IMR-90 (cell line): ENCODE results near the gene DPYD. TPM values are rescaled to one million over a fixed set of nuclear protein-coding genes. Genes with fewer than 3 reads are reported as not detected.

ENCODE experiments used
- ATAC-seq: fragments of 200-7000 bp; cut with Tn5 transposase; 2 replicates; pipeline ENCODE4 v1.9.1; 2020; ENCODE audit warnings: low read depth, mild to moderate bottlenecking, moderate library complexity
- BruUV-seq: library from RNA; stranded (reverse); fragments of 400-500 nt; replicated peaks from 2 replicates; lab custom pipeline; 2021; lab: Mats Ljungman, UMichigan
- CTCF ChIA-PET: fragments of 300-600 bp; formaldehyde crosslinking; extraction: SDS; loops from one replicate; lab custom pipeline; 2021; ENCODE audit warnings: antibody characterized with exemption; lab: Yijun Ruan, JAX
- POLR2A ChIA-PET: fragments of 300-600 bp; sonication (Branson Sonifier 250); formaldehyde crosslinking; loops from one replicate; lab custom pipeline; 2022; ENCODE audit warnings: antibody characterized with exemption; ENCODE audit not compliant: unreplicated experiment; lab: Charles Lee
- DNase-seq: peaks from one replicate; pipeline ENCODE4 v3.0.0; 2013
- H2AFZ ChIP-seq: replicated peaks from 2 replicates; pipeline ENCODE3; 2013; ENCODE audit warnings: low read length, mild to moderate bottlenecking; ENCODE audit not compliant: poor library complexity
- H2AK5ac ChIP-seq: 2 replicates; pipeline ENCODE4 v1.6.1; 2013; ENCODE audit warnings: low read depth, low read length, inconsistent platforms
- H2AK9ac ChIP-seq: replicated peaks from 2 replicates; pipeline ENCODE3; 2013; ENCODE audit warnings: mild to moderate bottlenecking, low read depth, low read length, moderate library complexity; ENCODE audit not compliant: poor library complexity
- H2BK120ac ChIP-seq: 2 replicates; pipeline ENCODE4 v1.6.1; 2013; ENCODE audit warnings: low read depth, low read length, inconsistent platforms
- H2BK15ac ChIP-seq: 3 replicates; pipeline ENCODE4 v1.6.1; 2013; ENCODE audit warnings: low read depth, low read length, inconsistent platforms
- H2BK20ac ChIP-seq: 2 replicates; pipeline ENCODE4 v1.6.1; 2013; ENCODE audit warnings: low read depth, mild to moderate bottlenecking, inconsistent platforms, low read length, moderate library complexity
- H2BK5ac ChIP-seq: 2 replicates; pipeline ENCODE4 v1.6.1; 2013; ENCODE audit warnings: mild to moderate bottlenecking, low read depth, low read length, inconsistent platforms; ENCODE audit not compliant: poor library complexity, severe bottlenecking
- H3K14ac ChIP-seq: replicated peaks from 2 replicates; pipeline ENCODE4 v1.6.1; 2013; ENCODE audit warnings: low read depth, low read length, inconsistent platforms
- H3K18ac ChIP-seq: 2 replicates; pipeline ENCODE4 v1.6.1; 2013; ENCODE audit warnings: low read depth, low read length, control low read depth
- H3K23ac ChIP-seq: 2 replicates; pipeline ENCODE4 v1.6.1; 2013; ENCODE audit warnings: low read depth, low read length, inconsistent platforms
- H3K27ac ChIP-seq: 2 replicates; pipeline ENCODE4 v1.5.1; 2013; ENCODE audit warnings: mild to moderate bottlenecking, control low read depth, low read length; ENCODE audit not compliant: insufficient read depth
- H3K27me3 ChIP-seq: 2 replicates; pipeline ENCODE4 v1.6.1; 2013; ENCODE audit warnings: low read length; ENCODE audit not compliant: control insufficient read depth, insufficient read depth
- H3K36me3 ChIP-seq: 2 replicates; pipeline ENCODE4 v1.6.1; 2013; ENCODE audit warnings: low read length, mixed read lengths; ENCODE audit not compliant: control insufficient read depth, insufficient read depth
- H3K4ac ChIP-seq: 2 replicates; pipeline ENCODE4 v1.6.1; 2013; ENCODE audit warnings: low read depth, low read length, inconsistent platforms
- H3K4me1 ChIP-seq: 2 replicates; pipeline ENCODE4 v1.6.1; 2013; ENCODE audit warnings: low read length, mixed read lengths; ENCODE audit not compliant: control insufficient read depth, insufficient read depth
- H3K4me2 ChIP-seq: 2 replicates; pipeline ENCODE4 v1.6.1; 2013; ENCODE audit warnings: low read depth, mild to moderate bottlenecking, control low read depth, low read length, moderate library complexity
- H3K4me3 ChIP-seq: 2 replicates; pipeline ENCODE4 v1.5.1; 2013; ENCODE audit warnings: low read depth, mild to moderate bottlenecking, control low read depth, low read length, moderate library complexity; ENCODE audit not compliant: insufficient read depth
- H3K56ac ChIP-seq: 2 replicates; pipeline ENCODE4 v1.6.1; 2013; ENCODE audit warnings: low read length, inconsistent platforms; ENCODE audit not compliant: insufficient read depth; ENCODE audit errors: extremely low read depth
- H3K79me1 ChIP-seq, 2 experiments: 2 replicates each; pipeline ENCODE4 v1.6.1; 2013; ENCODE audit warnings: low read length in 2 of 2, inconsistent platforms in 1 of 2, low read depth in 1 of 2
- H3K9ac ChIP-seq: 2 replicates; pipeline ENCODE4 v1.6.1; 2013; ENCODE audit warnings: low read depth, low read length, control low read depth
- H3K9me1 ChIP-seq: 2 replicates; pipeline ENCODE4 v1.6.1; 2013; ENCODE audit warnings: low read length, inconsistent platforms; ENCODE audit not compliant: insufficient read depth
- H3K9me3 ChIP-seq: 2 replicates; pipeline ENCODE4 v1.6.1; 2013; ENCODE audit warnings: low read length; ENCODE audit not compliant: control insufficient read depth, insufficient read depth
- H4K20me1 ChIP-seq: 2 replicates; pipeline ENCODE4 v1.6.1; 2013; ENCODE audit warnings: low read length, inconsistent platforms; ENCODE audit not compliant: insufficient read depth
- H4K5ac ChIP-seq: 2 replicates; pipeline ENCODE4 v1.6.1; 2013; ENCODE audit warnings: mild to moderate bottlenecking, low read depth, low read length, control low read depth
- H4K8ac ChIP-seq, 2 experiments: 2 replicates each; pipeline ENCODE4 v1.6.1; 2013; ENCODE audit warnings: low read depth in 2 of 2, low read length in 2 of 2, control low read depth in 1 of 2, inconsistent platforms in 1 of 2
- H4K91ac ChIP-seq: 2 replicates; pipeline ENCODE4 v1.6.1; 2013; ENCODE audit warnings: low read depth, low read length, inconsistent platforms; ENCODE audit not compliant: insufficient read depth
- BHLHE40 ChIP-seq: fragments of 150-350 bp; IDR thresholded peaks from 2 replicates; pipeline ENCODE4 v1.6.1; 2016; ENCODE audit warnings: mild to moderate bottlenecking, low read depth, low read length
- CHD1 ChIP-seq: IDR thresholded peaks from 2 replicates; pipeline ENCODE4 v1.6.1; 2012; ENCODE audit warnings: low read depth, low read length, improper control_type of control experiment
- MAFK ChIP-seq: IDR thresholded peaks from 2 replicates; pipeline ENCODE4 v1.6.1; 2012; ENCODE audit warnings: low read depth, low read length, improper control_type of control experiment
- MAZ ChIP-seq: IDR thresholded peaks from 2 replicates; pipeline ENCODE4 v1.6.1; 2012; ENCODE audit warnings: low read depth, mild to moderate bottlenecking, low read length, improper control_type of control experiment, moderate library complexity, borderline replicate concordance
- MXI1 ChIP-seq: IDR thresholded peaks from 2 replicates; pipeline ENCODE4 v1.6.1; 2012; ENCODE audit warnings: low read depth, mild to moderate bottlenecking, low read length, moderate library complexity, borderline replicate concordance
- NFE2L2 ChIP-seq: fragments of 150-350 bp; IDR thresholded peaks from 2 replicates; pipeline ENCODE4 v1.6.1; 2016; ENCODE audit warnings: low read depth, mild to moderate bottlenecking, low read length
- POLR2A ChIP-seq: IDR thresholded peaks from 2 replicates; pipeline ENCODE4 v1.6.1; 2012; ENCODE audit warnings: mild to moderate bottlenecking, low read depth, low read length
- RAD21 ChIP-seq: IDR thresholded peaks from 2 replicates; pipeline ENCODE4 v1.6.1; 2012; ENCODE audit warnings: low read length, improper control_type of control experiment
- RCOR1 ChIP-seq: IDR thresholded peaks from 2 replicates; pipeline ENCODE4 v1.6.1; 2012; ENCODE audit warnings: mild to moderate bottlenecking, low read length, improper control_type of control experiment; ENCODE audit not compliant: insufficient replicate concordance
- SMC3 ChIP-seq: fragments of 150-350 bp; IDR thresholded peaks from 2 replicates; pipeline ENCODE4 v1.6.1; 2016; ENCODE audit warnings: low read depth, mild to moderate bottlenecking, antibody characterized with exemption, low read length, moderate library complexity
- WGBS, 2 experiments: methylation state at CpG; one replicate each; pipeline versions ENCODE4 v1.1.5 to v1.1.7; 2013; ENCODE audit warnings: missing lambda C conversion rate in 2 of 2; ENCODE audit not compliant: insufficient read length in 1 of 2; ENCODE audit errors: extremely low coverage in 2 of 2; 5-methylcytosine and 5-hydroxymethylcytosine counted together
- dilution Hi-C: fragments of 300-500 bp; cut with HindIII; formaldehyde crosslinking; loops from one replicate; pipeline ENCODE4 v1.14.3; 2018; ENCODE audit warnings: low sequenced_read_pairs; ENCODE audit not compliant: unreplicated experiment
- in situ Hi-C: fragments of 300-500 bp; cut with MboI; formaldehyde crosslinking; loops from 3 replicates; pipeline ENCODE4 v1.14.3; 2019; ENCODE audit warnings: low sequenced_read_pairs, inconsistent platforms, mixed read lengths
- intact Hi-C: fragments of 100-400 bp; cut with micrococcal nuclease; formaldehyde crosslinking; loops from 2 replicates; pipeline ENCODE4 v1.10.0; 2022
- polyA plus RNA-seq, 3 experiments: library from polyadenylated mRNA; depleted of rRNA; stranded (reverse); fragments of >200 nt; gene quantifications; 2 replicates each; pipeline ENCODE4 v1.2.3, GENCODE V29; 2012; ENCODE audit warnings: low replicate concordance in 1 of 3
- total RNA-seq: library from RNA; depleted of rRNA; stranded (reverse); fragments of >200 nt; gene quantifications from 2 replicates; pipeline ENCODE4 v1.2.3, GENCODE V29; 2012
- TF ChIP-seq, protein P1 (sequence below): conservative IDR thresholded peaks from 2 replicates; pipeline ENCODE4 v1.5.1; 2012; ENCODE audit warnings: mild to moderate bottlenecking, low read depth, low read length, improper control_type of control experiment
- TF ChIP-seq, protein P2 (sequence below): fragments of 150-350 bp; IDR thresholded peaks from 2 replicates; pipeline ENCODE4 v1.6.1; 2017; ENCODE audit warnings: mild to moderate bottlenecking, antibody characterized with exemption, low read length, low read depth
- TF ChIP-seq, protein P3 (sequence below): fragments of 150-350 bp; IDR thresholded peaks from 2 replicates; pipeline ENCODE4 v1.6.1; 2016; ENCODE audit warnings: low read depth, mild to moderate bottlenecking, low read length, moderate library complexity, borderline replicate concordance

Gene DPYD
- total and polyA plus RNA-seq, 2 of the 4 experiments (the other 2 are of a cell fraction): 9.3 to 47.3 TPM

DNA sequence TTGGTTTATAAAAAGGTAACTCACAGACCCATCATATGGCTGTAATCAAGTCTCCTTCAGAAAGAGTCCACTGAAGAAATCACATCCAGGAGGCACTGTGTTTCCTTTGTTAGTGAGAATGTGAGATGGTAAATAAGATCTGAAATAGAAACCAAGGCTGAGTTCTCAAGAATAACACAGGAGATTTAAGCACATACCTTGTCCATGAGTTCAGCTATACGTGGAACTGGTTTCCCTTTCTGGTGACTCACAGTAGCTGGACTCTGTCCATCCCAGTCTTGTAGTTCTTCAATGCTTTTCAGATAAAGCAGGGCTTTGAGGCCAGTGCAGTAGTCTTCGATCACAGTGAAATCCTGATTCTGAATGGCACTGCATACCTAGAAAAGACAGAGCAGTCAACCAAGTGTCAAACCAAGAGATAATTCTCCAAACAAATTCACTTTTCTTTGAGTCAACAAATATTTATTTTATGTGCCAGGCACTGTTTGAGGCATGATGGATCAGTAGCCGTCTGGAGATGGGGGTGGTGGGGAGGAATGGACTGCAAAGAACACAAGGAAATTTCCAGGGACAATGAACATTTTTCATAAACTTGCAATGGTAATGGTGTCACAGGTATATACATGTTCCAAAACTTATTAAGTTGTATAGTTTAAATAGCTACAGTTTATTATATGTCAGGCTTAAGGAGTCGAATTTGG is 727.8 kb downstream of the DPYD start:
- peak overlapping the region; percentile 75 for H2BK120ac ChIP-seq
- H3K9me1 ChIP-seq: 0 out of 2 replicates have a peak, but pooled peaks cover 3% of the 10 kb centered on the region
- no peak overlapping the region for H3K56ac ChIP-seq
- H3K14ac ChIP-seq: peak overlapping the region; percentile 55
- H3K4me1 ChIP-seq: peaks cover 2% of the 10 kb centered on the region; the same call in 1 of the 2 replicates
- in situ Hi-C loops (no loop called here), intact Hi-C loops (loop anchor here (5.0 to 10.0 kb wide), 2 partner anchors 192 to 859 kb away; no protein-coding TSS in a partner anchor), dilution Hi-C loops (no loop called here)
- peak overlapping the region; percentile 90 for H2AK5ac ChIP-seq
- peak overlapping the region; percentile 70 for H3K18ac ChIP-seq
- H3K36me3 ChIP-seq: no peaks in the 10 kb centered on the region
- 0 out of 2 replicates have a peak overlapping the region, but pooled peaks have one; percentile 57 for H3K23ac ChIP-seq
- H4K8ac ChIP-seq: 0 out of 4 replicates have a peak overlapping the region, but pooled peaks of 1 of the 2 experiments have one; percentile 14
- peak overlapping the region; percentile 67 for H2BK5ac ChIP-seq
- H2AFZ ChIP-seq: peak overlapping the region; percentile 3
- no peaks in the 10 kb centered on the region for H4K20me1 ChIP-seq
- peak overlapping the region; percentile 44; the same call in 1 of the 2 replicates for H4K91ac ChIP-seq
- ChIA-PET CTCF (interaction anchor here (0.5 to 1.2 kb wide), 3 partner anchors 51 to 242 kb away, joined by 3 to 4 read pairs (median 3); no protein-coding TSS in a partner anchor), POLR2A (no interaction called here)
- no CpG with 5 or more reads among the region's 4 CpGs for WGBS, 2 experiments
- peak overlapping the region; percentile 64; the same call in 1 of the 2 replicates for H3K4ac ChIP-seq
- DNase-seq (peak; percentile 99), ATAC-seq (peak; percentile 95)
- peak overlapping the region; percentile 55; the same call in 1 of the 2 replicates for H3K4me2 ChIP-seq
- no peaks in the 10 kb centered on the region for H3K27me3 ChIP-seq
- peak overlapping the region; percentile 30 for H2AK9ac ChIP-seq
- H3K4me3 ChIP-seq: no peak overlapping the region
- H3K9me3 ChIP-seq: no peaks in the 10 kb centered on the region
- no peak overlapping the region; the same call in 1 of the 2 replicates for H3K9ac ChIP-seq
- H4K5ac ChIP-seq: no peak overlapping the region
- H2BK15ac ChIP-seq: peak overlapping the region; percentile 45; the same call in 1 of the 3 replicates
- peak overlapping the region; percentile 84 for H2BK20ac ChIP-seq
- no peaks in the 10 kb centered on the region for H3K79me1 ChIP-seq
- peak overlapping the region; percentile 43; the same call in 1 of the 2 replicates for H3K27ac ChIP-seq
- no TSS peak for BruUV-seq
- TF ChIP-seq, protein P1, sequence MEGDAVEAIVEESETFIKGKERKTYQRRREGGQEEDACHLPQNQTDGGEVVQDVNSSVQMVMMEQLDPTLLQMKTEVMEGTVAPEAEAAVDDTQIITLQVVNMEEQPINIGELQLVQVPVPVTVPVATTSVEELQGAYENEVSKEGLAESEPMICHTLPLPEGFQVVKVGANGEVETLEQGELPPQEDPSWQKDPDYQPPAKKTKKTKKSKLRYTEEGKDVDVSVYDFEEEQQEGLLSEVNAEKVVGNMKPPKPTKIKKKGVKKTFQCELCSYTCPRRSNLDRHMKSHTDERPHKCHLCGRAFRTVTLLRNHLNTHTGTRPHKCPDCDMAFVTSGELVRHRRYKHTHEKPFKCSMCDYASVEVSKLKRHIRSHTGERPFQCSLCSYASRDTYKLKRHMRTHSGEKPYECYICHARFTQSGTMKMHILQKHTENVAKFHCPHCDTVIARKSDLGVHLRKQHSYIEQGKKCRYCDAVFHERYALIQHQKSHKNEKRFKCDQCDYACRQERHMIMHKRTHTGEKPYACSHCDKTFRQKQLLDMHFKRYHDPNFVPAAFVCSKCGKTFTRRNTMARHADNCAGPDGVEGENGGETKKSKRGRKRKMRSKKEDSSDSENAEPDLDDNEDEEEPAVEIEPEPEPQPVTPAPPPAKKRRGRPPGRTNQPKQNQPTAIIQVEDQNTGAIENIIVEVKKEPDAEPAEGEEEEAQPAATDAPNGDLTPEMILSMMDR: peak; percentile 44
- peak; percentile 12; the same call in 1 of the 2 replicates for TF ChIP-seq SMC3
- TF ChIP-seq, protein P2, sequence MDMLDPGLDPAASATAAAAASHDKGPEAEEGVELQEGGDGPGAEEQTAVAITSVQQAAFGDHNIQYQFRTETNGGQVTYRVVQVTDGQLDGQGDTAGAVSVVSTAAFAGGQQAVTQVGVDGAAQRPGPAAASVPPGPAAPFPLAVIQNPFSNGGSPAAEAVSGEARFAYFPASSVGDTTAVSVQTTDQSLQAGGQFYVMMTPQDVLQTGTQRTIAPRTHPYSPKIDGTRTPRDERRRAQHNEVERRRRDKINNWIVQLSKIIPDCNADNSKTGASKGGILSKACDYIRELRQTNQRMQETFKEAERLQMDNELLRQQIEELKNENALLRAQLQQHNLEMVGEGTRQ: no peak
- no peak for TF ChIP-seq NFE2L2
- TF ChIP-seq POLR2A: no peak
- no peak for TF ChIP-seq BHLHE40
- TF ChIP-seq MXI1: no peak
- no peak for TF ChIP-seq RCOR1
- peak; percentile 47 for TF ChIP-seq RAD21
- TF ChIP-seq CHD1: no peak
- no peak for TF ChIP-seq MAFK
- TF ChIP-seq, protein P3, sequence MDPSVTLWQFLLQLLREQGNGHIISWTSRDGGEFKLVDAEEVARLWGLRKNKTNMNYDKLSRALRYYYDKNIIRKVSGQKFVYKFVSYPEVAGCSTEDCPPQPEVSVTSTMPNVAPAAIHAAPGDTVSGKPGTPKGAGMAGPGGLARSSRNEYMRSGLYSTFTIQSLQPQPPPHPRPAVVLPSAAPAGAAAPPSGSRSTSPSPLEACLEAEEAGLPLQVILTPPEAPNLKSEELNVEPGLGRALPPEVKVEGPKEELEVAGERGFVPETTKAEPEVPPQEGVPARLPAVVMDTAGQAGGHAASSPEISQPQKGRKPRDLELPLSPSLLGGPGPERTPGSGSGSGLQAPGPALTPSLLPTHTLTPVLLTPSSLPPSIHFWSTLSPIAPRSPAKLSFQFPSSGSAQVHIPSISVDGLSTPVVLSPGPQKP: no peak
- no peak for TF ChIP-seq MAZ
